GM23248 (cell line): ENCODE data around the gene ATP2A2.

ENCODE experiments used
- EZH2 ChIP-seq: fragments of 200-600 bp; sonication (generic); IDR thresholded peaks from 2 replicates; pipeline ENCODE4 v1.6.1; 2018; ENCODE audit warnings: antibody characterized with exemption, mild to moderate bottlenecking; ENCODE audit not compliant: insufficient read depth, poor library complexity, severe bottlenecking
- EZH2phosphoT487 ChIP-seq: fragments of 200-600 bp; sonication (generic); IDR thresholded peaks from 2 replicates; pipeline ENCODE4 v1.6.1; 2018; ENCODE audit warnings: antibody characterized with exemption, moderate library complexity, mild to moderate bottlenecking, low read depth; ENCODE audit not compliant: insufficient read depth

DNA sequence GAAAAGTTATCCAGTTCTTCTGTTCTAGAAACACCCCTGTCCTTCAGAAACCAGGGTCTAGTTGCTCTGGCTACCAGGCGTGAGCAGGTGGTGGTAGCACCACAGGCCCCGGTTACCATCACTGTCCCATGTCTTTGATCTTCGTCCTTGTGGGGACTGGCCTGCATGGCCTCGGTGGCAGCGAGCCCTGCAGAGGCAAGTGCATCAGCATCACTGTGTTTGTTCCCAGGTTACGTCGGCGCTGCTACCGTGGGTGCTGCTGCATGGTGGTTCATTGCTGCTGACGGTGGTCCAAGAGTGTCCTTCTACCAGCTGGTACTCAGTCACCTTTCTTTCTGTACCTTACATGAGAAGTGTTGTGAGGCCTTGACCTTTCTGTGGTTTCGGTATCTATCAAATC lies 63.6 kb downstream of the ATP2A2 start:
- TF ChIP-seq EZH2phosphoT487, result no peak
- TF ChIP-seq EZH2, result no peak
